Upper lobe of left lung (tissue), 6 donors: ENCODE measurements around the gene PKDCC. TPM values are rescaled to one million over a fixed set of nuclear protein-coding genes. Genes with fewer than 3 reads are reported as not detected.

Experiments used
- ATAC-seq, 2 donors: fragments of 200-7000 bp; cut with Tn5 transposase; one replicate each; pipeline ENCODE4 v1.9.1; 2022; ENCODE audit warnings: mild to moderate bottlenecking in 2 of 2, moderate library complexity in 2 of 2; ENCODE audit not compliant: low FRiP score in 2 of 2
- DNase-seq, 2 donors: peaks; one replicate each; pipeline ENCODE4 v3.0.0-alpha.2; 2019 to 2020
- H3K27ac ChIP-seq, 4 donors: fragments of 200-600 bp; sonication (generic); one replicate each; pipeline ENCODE4 v1.5.1; 2016 to 2019
- H3K27me3 ChIP-seq, 4 donors: fragments of 200-600 bp; sonication (generic); one replicate each; pipeline ENCODE4 v1.5.1; 2017 to 2019
- H3K36me3 ChIP-seq, 4 donors: fragments of 200-600 bp; sonication (generic); one replicate each; pipeline ENCODE4 v1.5.1; 2016 to 2019
- H3K4me1 ChIP-seq, 4 donors: fragments of 200-600 bp; sonication (generic); one replicate each; pipeline ENCODE4 v1.5.1; 2018 to 2019
- H3K4me3 ChIP-seq, 4 donors: fragments of 200-600 bp; sonication (generic); one replicate each; pipeline ENCODE4 v1.5.1; 2017 to 2019; ENCODE audit warnings: mild to moderate bottlenecking in 2 of 4, moderate library complexity in 1 of 4
- H3K9me3 ChIP-seq, 4 donors: fragments of 200-600 bp; sonication (generic); one replicate each; pipeline ENCODE4 v1.5.1; 2018 to 2019
- EP300 ChIP-seq, 4 donors: sonication (generic); formaldehyde crosslinking; IDR thresholded peaks; one replicate each; pipeline ENCODE4 v1.5.1; 2017; ENCODE audit warnings: antibody characterized with exemption in 4 of 4, control low read depth in 2 of 4
- POLR2A ChIP-seq, 4 donors: fragments of 450-650 bp; IDR thresholded peaks; one replicate each; pipeline ENCODE4 v1.5.1; 2016 to 2017; ENCODE audit warnings: antibody characterized with exemption in 4 of 4, mild to moderate bottlenecking in 2 of 4
- POLR2AphosphoS5 ChIP-seq, 2 donors: sonication (generic); formaldehyde crosslinking; IDR thresholded peaks; one replicate each; pipeline ENCODE4 v1.5.1; 2017; ENCODE audit warnings: antibody characterized with exemption in 2 of 2
- WGBS, 2 donors: methylation state at CpG; one replicate each; pipeline ENCODE4 v1.1.5; 2017 to 2018; 5-methylcytosine and 5-hydroxymethylcytosine counted together
- total RNA-seq, 6 donors: library from RNA; depleted of rRNA in 4 of 6; stranded (reverse); fragments of >200 nt in 4 of 6; gene quantifications; one replicate each; pipeline versions ENCODE4 v1.1.0 to v1.2.1, GENCODE V29; 2016 to 2021
- TF ChIP-seq, protein P1 (sequence below), 6 experiments: fragments of 450-650 bp in 4 of 6; fragments of 200-600 bp in 2 of 6; sonication (generic) in 2 of 6; IDR thresholded peaks; one replicate each; pipeline ENCODE4 v1.5.1; 2016 to 2019; ENCODE audit warnings: antibody characterized with exemption in 6 of 6
- donor health status: DM: no; HTN: no; CAD: no; lungs with moderate emphysema.
- donor health status: DM: no; HTN: yes; CAD: no; lungs with severe emphysema.

PKDCC gene
- total RNA-seq, 6 donors from 2014 or later = 65.0 to 156 (median 95.9) TPM

GRCh38 chr2:42050703-42051542 lies 3.1 kb downstream of the PKDCC start:
- DNase-seq = no peak
- H3K36me3 ChIP-seq = peaks cover 0 to 10% (median 3%) of the 10 kb centered on the region in 4 donors
- peak overlapping the region in 3 of 4 donors; percentile 59 to 73 (median 59) for H3K4me3 ChIP-seq
- TF ChIP-seq POLR2AphosphoS5 (IDR thresholded peaks at IDR 0.05) (no peak), POLR2A (IDR thresholded peaks at IDR 0.05) (no peak), EP300 (IDR thresholded peaks at IDR 0.05) (no peak)
- TF ChIP-seq, protein P1, sequence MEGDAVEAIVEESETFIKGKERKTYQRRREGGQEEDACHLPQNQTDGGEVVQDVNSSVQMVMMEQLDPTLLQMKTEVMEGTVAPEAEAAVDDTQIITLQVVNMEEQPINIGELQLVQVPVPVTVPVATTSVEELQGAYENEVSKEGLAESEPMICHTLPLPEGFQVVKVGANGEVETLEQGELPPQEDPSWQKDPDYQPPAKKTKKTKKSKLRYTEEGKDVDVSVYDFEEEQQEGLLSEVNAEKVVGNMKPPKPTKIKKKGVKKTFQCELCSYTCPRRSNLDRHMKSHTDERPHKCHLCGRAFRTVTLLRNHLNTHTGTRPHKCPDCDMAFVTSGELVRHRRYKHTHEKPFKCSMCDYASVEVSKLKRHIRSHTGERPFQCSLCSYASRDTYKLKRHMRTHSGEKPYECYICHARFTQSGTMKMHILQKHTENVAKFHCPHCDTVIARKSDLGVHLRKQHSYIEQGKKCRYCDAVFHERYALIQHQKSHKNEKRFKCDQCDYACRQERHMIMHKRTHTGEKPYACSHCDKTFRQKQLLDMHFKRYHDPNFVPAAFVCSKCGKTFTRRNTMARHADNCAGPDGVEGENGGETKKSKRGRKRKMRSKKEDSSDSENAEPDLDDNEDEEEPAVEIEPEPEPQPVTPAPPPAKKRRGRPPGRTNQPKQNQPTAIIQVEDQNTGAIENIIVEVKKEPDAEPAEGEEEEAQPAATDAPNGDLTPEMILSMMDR (IDR thresholded peaks at IDR 0.05) = no peak
- no peak for ATAC-seq
- WGBS, 2 donors = 75 to 87% methylated on average over 8 of the region's 8 CpGs
- peak overlapping the region; percentile 80 to 89 (median 84) for H3K27ac ChIP-seq
- peaks cover 0 to 16% (median 4%) of the 10 kb centered on the region in 4 donors for H3K27me3 ChIP-seq
- H3K9me3 ChIP-seq = no peaks in the 10 kb centered on the region
- H3K4me1 ChIP-seq = peaks cover 26 to 32% (median 29%) of the 10 kb centered on the region in 4 donors

DNA sequence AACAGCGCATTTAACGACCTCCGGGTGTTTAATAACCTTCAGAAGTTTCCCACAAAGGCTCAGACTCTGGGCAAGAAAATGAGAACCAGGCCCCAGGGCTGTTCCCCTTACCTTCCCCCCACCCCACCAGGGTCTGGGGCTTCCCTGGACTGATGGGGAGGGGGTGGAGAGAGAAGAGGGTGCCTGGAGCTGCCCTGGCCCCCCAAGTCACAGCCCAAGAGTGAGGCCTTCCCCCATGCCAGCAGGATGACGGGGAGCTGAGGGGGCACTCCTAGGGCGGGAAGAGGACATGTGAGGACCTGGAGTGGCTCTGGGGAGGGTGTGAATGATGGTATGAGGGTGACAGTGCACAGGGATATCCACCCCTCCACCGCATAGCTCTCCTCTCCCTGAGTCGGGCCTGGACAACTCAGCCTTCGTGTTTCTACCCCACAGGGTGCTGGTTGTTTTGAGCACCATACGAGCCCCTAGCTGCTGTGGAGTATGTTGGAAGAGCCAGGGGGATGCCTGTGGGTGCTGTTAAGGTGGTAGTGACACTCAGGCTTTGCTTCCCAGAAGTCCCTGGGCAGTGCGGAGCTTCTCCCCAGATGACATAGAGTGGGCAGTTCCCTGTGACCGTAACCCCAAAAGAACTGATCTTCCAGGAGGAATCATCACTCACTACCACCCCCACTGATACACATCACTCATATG lies 3.9 kb downstream of the PKDCC start:
- TF ChIP-seq, protein P1 (IDR thresholded peaks at IDR 0.05) = no peak
- TF ChIP-seq POLR2A (IDR thresholded peaks at IDR 0.05) (no peak), EP300 (IDR thresholded peaks at IDR 0.05) (no peak), POLR2AphosphoS5 (IDR thresholded peaks at IDR 0.05) (no peak)
- no peaks in the 10 kb centered on the region for H3K9me3 ChIP-seq
- H3K27me3 ChIP-seq = peaks cover 0 to 16% (median 4%) of the 10 kb centered on the region in 4 donors
- H3K27ac ChIP-seq = peak overlapping the region; percentile 80 to 89 (median 84)
- peaks cover 0 to 12% (median 3%) of the 10 kb centered on the region in 4 donors for H3K36me3 ChIP-seq
- DNase-seq (no peak), ATAC-seq (no peak)
- peak overlapping the region in 3 of 4 donors; percentile 59 to 73 (median 59) for H3K4me3 ChIP-seq
- H3K4me1 ChIP-seq = peaks cover 25 to 32% (median 29%) of the 10 kb centered on the region in 4 donors
- WGBS, 2 donors = 76 to 83% methylated on average over 11 of the region's 11 CpGs

DNA sequence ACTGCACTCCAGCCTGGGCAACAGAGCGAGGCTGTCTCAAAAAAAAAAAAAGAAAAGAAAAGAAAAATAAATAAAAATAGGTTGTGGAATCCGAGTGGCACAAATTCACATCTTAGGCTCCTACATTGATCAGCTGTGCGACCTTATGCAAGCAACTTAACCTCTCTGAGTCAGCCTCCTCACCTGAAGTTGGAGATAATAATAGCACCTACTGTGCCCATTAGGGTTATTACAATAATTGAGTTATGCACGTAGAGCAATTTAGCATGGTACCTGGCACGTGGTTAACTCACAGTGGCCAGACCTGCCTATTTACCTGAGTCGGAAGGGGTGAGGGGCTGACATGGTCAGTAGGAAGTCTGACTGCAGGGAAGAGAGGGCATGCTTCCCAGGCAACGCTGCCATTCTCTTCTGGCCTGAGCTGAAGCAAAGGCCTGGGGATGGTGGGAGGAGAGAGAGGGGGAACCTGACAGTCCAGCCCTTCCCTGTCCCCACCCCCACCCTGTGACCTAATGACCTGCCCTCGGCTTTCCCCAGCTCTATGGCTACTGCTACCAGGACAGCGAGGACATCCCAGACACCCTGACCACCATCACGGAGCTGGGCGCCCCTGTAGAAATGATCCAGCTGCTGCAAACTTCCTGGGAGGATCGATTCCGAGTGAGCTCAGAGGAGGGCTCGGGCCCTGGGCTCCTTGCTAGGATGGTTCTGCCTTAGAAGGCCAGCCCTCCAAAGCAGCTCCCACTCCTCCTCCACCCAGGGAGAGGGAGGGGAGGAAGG lies 5.1 kb downstream of the PKDCC start:
- Histone ChIP-seq H3K27me3 (peaks cover 0 to 9% (median 0%) of the 10 kb centered on the region in 4 donors), H3K4me1 (peaks cover 16 to 27% (median 22%) of the 10 kb centered on the region in 4 donors), H3K4me3 (peak overlapping the region in 1 of 4 donors; percentile 6), H3K27ac (peak overlapping the region; percentile 52 to 89 (median 78)), H3K9me3 (no peaks in the 10 kb centered on the region), H3K36me3 (peaks cover 0 to 24% (median 8%) of the 10 kb centered on the region in 4 donors)
- TF ChIP-seq POLR2A (IDR thresholded peaks at IDR 0.05) (no peak), POLR2AphosphoS5 (IDR thresholded peaks at IDR 0.05) (no peak), EP300 (IDR thresholded peaks at IDR 0.05) (no peak)
- TF ChIP-seq, protein P1 (IDR thresholded peaks at IDR 0.05) = no peak
- 67 to 71% methylated on average over 7 to 13 of the region's 14 CpGs for WGBS, 2 donors
- ATAC-seq (peak in 1 of 2 donors; percentile 40), DNase-seq (no peak)

GRCh38 chr2:42053482-42053790 lies 5.6 kb downstream of the PKDCC start:
- Histone ChIP-seq H3K27ac (peak overlapping the region; percentile 41 to 89 (median 78)), H3K9me3 (no peaks in the 10 kb centered on the region), H3K36me3 (peaks cover 0 to 26% (median 10%) of the 10 kb centered on the region in 4 donors), H3K4me1 (peaks cover 16 to 27% (median 21%) of the 10 kb centered on the region in 4 donors), H3K4me3 (no peak overlapping the region), H3K27me3 (peaks cover 0 to 9% (median 0%) of the 10 kb centered on the region in 4 donors)
- ATAC-seq = no peak
- TF ChIP-seq EP300 (IDR thresholded peaks at IDR 0.05) (no peak), POLR2A (IDR thresholded peaks at IDR 0.05) (no peak), POLR2AphosphoS5 (IDR thresholded peaks at IDR 0.05) (no peak)
- TF ChIP-seq, protein P1 (IDR thresholded peaks at IDR 0.05) = no peak
- WGBS, 2 donors = 72 to 91% methylated on average over 3 to 6 of the region's 6 CpGs
- no peak for DNase-seq
